ENCODE results near the gene NMT2.

- TF ChIP-seq CTCF (IDR thresholded peaks at IDR 0.05) (no peak), POLR2A (IDR thresholded peaks at IDR 0.05) (no peak)
These were observed 68.6 kb downstream of the NMT2 start for GRCh38 chr10:15099886-15100285.

All from right lobe of liver (tissue), 4 donors.